Stimulated activated CD8-positive, alpha-beta memory T cell treated with anti-CD3 and anti-CD28 coated beads, Interleukin-4, amount 100 ng/mL, for 48 hours (primary cell): ENCODE results near the gene SAMD14.
A peak's percentile ranks its signal among the peaks of the same experiment; 100 is the strongest.

Source experiments
- DNase-seq: peaks from one replicate; pipeline ENCODE4 v3.0.0-alpha.2; 2020

The SAMD14 gene

GRCh38 chr17:50110591-50111349 is 19.2 kb downstream of the SAMD14 start:
- no peak for DNase-seq

GRCh38 chr17:50109785-50110184 is 20.2 kb downstream of the SAMD14 start:
- no peak for DNase-seq

- no peak for DNase-seq
These were observed 20.8 kb downstream of the SAMD14 start for GRCh38 chr17:50109207-50109606.

- DNase-seq = no peak
These were observed 21.4 kb downstream of the SAMD14 start for GRCh38 chr17:50108556-50108955.

GRCh38 chr17:50107790-50108414 is 22.1 kb downstream of the SAMD14 start:
- DNase-seq = no peak

GRCh38 chr17:50106393-50107131 is 23.4 kb downstream of the SAMD14 start:
- no peak for DNase-seq

GRCh38 chr17:50105811-50106210 is 24.1 kb downstream of the SAMD14 start:
- DNase-seq = no peak

- no peak for DNase-seq
These were observed 26.0 kb downstream of the SAMD14 start for GRCh38 chr17:50103941-50104340.

GRCh38 chr17:50103252-50103651 is 26.7 kb downstream of the SAMD14 start:
- no peak for DNase-seq

GRCh38 chr17:50102164-50102991 is 27.6 kb downstream of the SAMD14 start:
- DNase-seq = no peak

GRCh38 chr17:50101346-50102163 is 28.4 kb downstream of the SAMD14 start:
- DNase-seq = no peak

GRCh38 chr17:50100921-50101345 is 29.0 kb downstream of the SAMD14 start:
- DNase-seq = no peak

- DNase-seq = no peak
These were observed 29.5 kb downstream of the SAMD14 start for GRCh38 chr17:50100480-50100883.

GRCh38 chr17:50099003-50099402 is 31.0 kb downstream of the SAMD14 start:
- DNase-seq = no peak

- DNase-seq = no peak
These were observed 31.4 kb downstream of the SAMD14 start for GRCh38 chr17:50098583-50098982.

- DNase-seq = no peak
These were observed 32.0 kb downstream of the SAMD14 start for GRCh38 chr17:50097926-50098325.

GRCh38 chr17:50097455-50097854 is 32.5 kb downstream of the SAMD14 start:
- DNase-seq = no peak

GRCh38 chr17:50096758-50097157 is 33.2 kb downstream of the SAMD14 start:
- no peak for DNase-seq

- DNase-seq = no peak
These were observed 33.9 kb downstream of the SAMD14 start for GRCh38 chr17:50096092-50096491.

GRCh38 chr17:50095626-50096037 is 34.3 kb downstream of the SAMD14 start:
- DNase-seq = no peak

GRCh38 chr17:50094753-50095619 is 35.0 kb downstream of the SAMD14 start, which contains the start of gene PDK2:
PDK2 (plus strand) TSS chr17:50095351; CDS start chr17:50095436, 85 bp downstream.
- DNase-seq = peak; percentile 95
